GM18867 (cell line): ENCODE measurements around the gene KRTAP10-3.

Experiments
- ATAC-seq: cut with Tn5 transposase; IDR thresholded peaks from one replicate; pipeline ENCODE4 v1.9.1; 2021; ENCODE audit warnings: mild to moderate bottlenecking, moderate library complexity; ENCODE audit not compliant: unreplicated experiment

KRTAP10-3 gene

GRCh38 chr21:44520326-44521300, 38.0 kb downstream of the KRTAP10-3 start:
- ATAC-seq, result no peak

GRCh38 chr21:44519346-44520325, 39.0 kb downstream of the KRTAP10-3 start:
- no peak for ATAC-seq

- ATAC-seq, result no peak
Observed at GRCh38 chr21:44518686-44519085, 39.9 kb downstream of the KRTAP10-3 start.

GRCh38 chr21:44517175-44517899, 41.3 kb downstream of the KRTAP10-3 start:
- no peak for ATAC-seq

- no peak for ATAC-seq
Observed at GRCh38 chr21:44516828-44517174, 41.8 kb downstream of the KRTAP10-3 start.

GRCh38 chr21:44516342-44516741, 42.3 kb downstream of the KRTAP10-3 start:
- no peak for ATAC-seq

- no peak for ATAC-seq
Observed at GRCh38 chr21:44515359-44516165, 43.0 kb downstream of the KRTAP10-3 start.

- no peak for ATAC-seq
Observed at GRCh38 chr21:44514746-44515358, 43.7 kb downstream of the KRTAP10-3 start.

- no peak for ATAC-seq
Observed at GRCh38 chr21:44514218-44514520, 44.4 kb downstream of the KRTAP10-3 start.

GRCh38 chr21:44513389-44514217, 45.0 kb downstream of the KRTAP10-3 start:
- no peak for ATAC-seq

GRCh38 chr21:44512496-44513388, 45.9 kb downstream of the KRTAP10-3 start:
- ATAC-seq, result no peak

- no peak for ATAC-seq
Observed at GRCh38 chr21:44511938-44512275, 46.7 kb downstream of the KRTAP10-3 start.

- ATAC-seq, result no peak
Observed at GRCh38 chr21:44511219-44511937, 47.2 kb downstream of the KRTAP10-3 start.

GRCh38 chr21:44510508-44511218, 47.9 kb downstream of the KRTAP10-3 start:
- ATAC-seq, result no peak

- ATAC-seq, result no peak
Observed at GRCh38 chr21:44510109-44510507, 48.5 kb downstream of the KRTAP10-3 start.

- ATAC-seq, result no peak
Observed at GRCh38 chr21:44509539-44509938, 49.1 kb downstream of the KRTAP10-3 start.
